HG02759 (cell line): ENCODE measurements around the gene ECT2.
"Not testable (repeated sequence)": the region's sequence is repeated elsewhere in the genome, so short reads cannot be mapped to it uniquely, and the experiment has no call there.

ENCODE experiments used
- ATAC-seq: cut with Tn5 transposase; IDR thresholded peaks from one replicate; pipeline ENCODE4 v1.9.1; 2021; ENCODE audit warnings: mild to moderate bottlenecking, moderate library complexity; ENCODE audit not compliant: unreplicated experiment

The ECT2 gene

GRCh38 chr3:172750368-172751174, at the start of gene ECT2:
TSS of gene ECT2 (plus strand) at chr3:172750726. CDS start at chr3:172754531, 3,805 bp downstream.
- peak; percentile 97 for ATAC-seq

- no peak for ATAC-seq
Observed at GRCh38 chr3:172700936-172701455, 49.5 kb upstream of the ECT2 start.

- ATAC-seq: peak; percentile 70
Observed at GRCh38 chr3:172701751-172702150, 48.8 kb upstream of the ECT2 start.

- peak; percentile 10 for ATAC-seq
Observed at GRCh38 chr3:172702256-172702655, 48.3 kb upstream of the ECT2 start.

GRCh38 chr3:172702731-172703130, 47.8 kb upstream of the ECT2 start:
- ATAC-seq: not testable (repeated sequence)

GRCh38 chr3:172704001-172704400, 46.5 kb upstream of the ECT2 start:
- ATAC-seq: no peak

- no peak for ATAC-seq
Observed at GRCh38 chr3:172705170-172705569, 45.4 kb upstream of the ECT2 start.

- no peak for ATAC-seq
Observed at GRCh38 chr3:172707030-172707429, 43.5 kb upstream of the ECT2 start.

GRCh38 chr3:172707967-172708366, 42.6 kb upstream of the ECT2 start:
- no peak for ATAC-seq

- no peak for ATAC-seq
Observed at GRCh38 chr3:172708921-172709773, 41.4 kb upstream of the ECT2 start.

GRCh38 chr3:172709774-172710663, 40.5 kb upstream of the ECT2 start:
- ATAC-seq: peak; percentile 0

- peak; percentile 100 for ATAC-seq
Observed at GRCh38 chr3:172710664-172711453, 39.7 kb upstream of the ECT2 start, which contains the start of gene NCEH1. TSS of gene NCEH1 (minus strand) at chr3:172711067. CDS start at chr3:172710984, 83 bp downstream.

GRCh38 chr3:172711454-172711795, 39.1 kb upstream of the ECT2 start:
- no peak for ATAC-seq

GRCh38 chr3:172713316-172713715, 37.2 kb upstream of the ECT2 start:
- no peak for ATAC-seq

GRCh38 chr3:172716476-172716875, 34.0 kb upstream of the ECT2 start:
- ATAC-seq: no peak

- ATAC-seq: peak; percentile 47
Observed at GRCh38 chr3:172717493-172718088, 32.9 kb upstream of the ECT2 start.

- not testable (repeated sequence) for ATAC-seq
Observed at GRCh38 chr3:172722536-172723040, 27.9 kb upstream of the ECT2 start.

- no peak for ATAC-seq
Observed at GRCh38 chr3:172726380-172726779, 24.1 kb upstream of the ECT2 start.

- no peak for ATAC-seq
Observed at GRCh38 chr3:172735014-172735413, 15.5 kb upstream of the ECT2 start.
